SJCRH30 (cell line): ENCODE data around the gene KNDC1. TPM values are rescaled to one million over a fixed set of nuclear protein-coding genes. Genes with fewer than 3 reads are reported as not detected.
"Not testable (repeated sequence)": the region's sequence is repeated elsewhere in the genome, so short reads cannot be mapped to it uniquely, and the experiment has no call there.

Source experiments
- DNase-seq, 2 experiments: peaks; one replicate each; pipeline ENCODE4 v3.0.0-alpha.2; 2015 to 2020
- H3K27ac ChIP-seq: fragments of 250-450 bp; sonication (Bioruptor Pico); 2 replicates; pipeline ENCODE4 v1.5.1; 2020; ENCODE audit warnings: mild to moderate bottlenecking, moderate library complexity
- H3K27me3 ChIP-seq: fragments of 250-450 bp; sonication (Bioruptor Pico); 2 replicates; pipeline ENCODE4 v1.5.1; 2020; ENCODE audit warnings: mild to moderate bottlenecking, moderate library complexity
- H3K36me3 ChIP-seq: fragments of 250-450 bp; sonication (Bioruptor Pico); 2 replicates; pipeline ENCODE4 v1.5.1; 2020; ENCODE audit warnings: mild to moderate bottlenecking, moderate library complexity
- H3K4me1 ChIP-seq: fragments of 250-450 bp; sonication (Bioruptor Pico); 2 replicates; pipeline ENCODE4 v1.5.1; 2020; ENCODE audit warnings: mild to moderate bottlenecking, moderate library complexity
- H3K4me3 ChIP-seq: fragments of 250-450 bp; sonication (Bioruptor Pico); 2 replicates; pipeline ENCODE4 v1.5.1; 2020; ENCODE audit warnings: mild to moderate bottlenecking, moderate library complexity
- H3K9me3 ChIP-seq: fragments of 250-450 bp; sonication (Bioruptor Pico); replicated peaks from 2 replicates; pipeline ENCODE4 v1.5.1; 2020; ENCODE audit warnings: mild to moderate bottlenecking, moderate library complexity
- total RNA-seq: library from RNA; depleted of rRNA; stranded (reverse); fragments of >200 nt; shearing (Covaris generic); gene quantifications from 2 replicates; pipeline ENCODE4 v1.2.3, GENCODE V29; 2014

The KNDC1 gene
- total RNA-seq, 1 experiment from 2014 or later: 1.1 TPM

DNA sequence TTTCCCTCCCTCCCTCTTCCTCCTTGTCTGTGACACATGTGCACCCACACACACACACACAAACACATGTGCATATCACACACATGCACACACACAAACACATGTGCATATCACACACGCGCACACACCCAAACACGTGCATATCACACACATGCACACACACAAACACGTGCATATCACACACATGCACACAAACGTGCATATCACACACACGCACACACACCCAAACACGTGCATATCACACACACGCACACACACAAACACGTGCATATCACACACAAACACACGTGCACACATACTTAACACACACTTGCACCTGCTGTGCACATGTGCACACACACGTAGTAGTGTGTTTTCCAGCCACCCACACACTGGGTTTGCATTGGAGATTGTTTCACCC lies 29.4 kb upstream of the KNDC1 start:
- no peaks in the 10 kb centered on the region for H3K4me1 ChIP-seq
- H3K27ac ChIP-seq: no peak overlapping the region
- no peaks in the 10 kb centered on the region for H3K36me3 ChIP-seq
- H3K9me3 ChIP-seq: no peaks in the 10 kb centered on the region
- DNase-seq: no peak
- H3K27me3 ChIP-seq: no peaks in the 10 kb centered on the region
- no peak overlapping the region for H3K4me3 ChIP-seq

DNA sequence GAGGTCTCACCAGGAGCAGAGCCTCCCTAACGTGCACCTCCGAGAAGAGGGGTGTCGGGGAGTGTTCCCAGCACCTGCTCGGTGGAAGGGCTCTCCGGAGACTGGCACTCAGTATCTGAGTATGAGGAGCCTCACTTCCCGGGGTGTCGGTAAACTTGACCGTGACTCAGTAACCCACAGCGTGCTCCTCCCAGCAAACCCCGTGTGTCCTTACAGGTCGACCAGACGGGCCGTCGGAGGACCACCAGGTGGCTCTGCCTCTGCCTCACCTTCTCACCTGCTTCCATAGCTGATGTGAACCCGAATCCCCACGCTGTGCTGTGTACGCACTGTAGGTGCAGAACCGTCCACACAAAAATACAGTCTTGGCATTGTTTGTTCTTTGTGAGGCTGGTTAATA lies 29.0 kb upstream of the KNDC1 start:
- H3K4me3 ChIP-seq: no peak overlapping the region

DNA sequence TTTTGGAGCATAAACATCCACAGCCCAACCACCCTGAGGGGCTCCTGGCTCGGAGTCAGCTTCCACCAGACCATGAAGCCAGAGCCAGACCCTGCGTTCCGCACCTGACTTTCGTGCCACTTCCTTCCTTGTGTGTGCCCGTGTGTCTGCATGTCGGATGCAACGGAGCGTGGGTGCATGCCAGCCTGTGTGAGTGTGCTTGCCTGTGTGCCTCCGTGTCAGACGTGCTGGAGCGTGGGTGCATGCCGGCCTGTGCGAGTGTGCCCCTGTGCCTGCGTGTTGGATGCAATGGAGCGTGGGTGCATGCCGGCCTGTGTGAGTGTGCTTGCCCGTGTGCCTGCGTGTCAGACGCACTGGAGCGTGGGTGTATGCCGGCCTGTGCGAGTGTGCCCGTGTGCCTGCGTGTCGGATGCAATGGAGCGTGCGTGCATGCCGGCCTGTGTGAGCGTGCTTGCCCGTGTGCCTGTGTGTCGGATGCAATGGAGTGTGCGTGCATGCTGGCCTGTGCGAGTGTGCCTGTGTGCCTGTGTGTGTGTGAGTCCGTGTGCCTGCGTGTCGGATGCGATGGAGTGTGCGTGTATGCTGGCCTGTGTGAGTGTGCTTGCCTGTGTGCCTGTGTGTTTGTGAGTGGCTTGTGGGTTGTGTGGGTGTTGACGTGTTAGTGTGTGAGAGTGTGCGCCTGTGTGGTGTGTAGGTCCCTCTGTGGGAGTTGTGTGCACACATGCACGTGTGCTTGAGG lies 28.1 kb upstream of the KNDC1 start:
- no peaks in the 10 kb centered on the region for H3K27me3 ChIP-seq
- H3K36me3 ChIP-seq: no peaks in the 10 kb centered on the region
- DNase-seq: no peak
- H3K27ac ChIP-seq: no peak overlapping the region
- H3K9me3 ChIP-seq: no peaks in the 10 kb centered on the region
- H3K4me3 ChIP-seq: no peak overlapping the region
- no peaks in the 10 kb centered on the region for H3K4me1 ChIP-seq

More for the DNA sequence above, 29.0 kb upstream of the KNDC1 start:
- no peaks in the 10 kb centered on the region for H3K9me3 ChIP-seq
- no peak overlapping the region for H3K27ac ChIP-seq
- H3K4me1 ChIP-seq: no peaks in the 10 kb centered on the region
- DNase-seq: no peak
- H3K36me3 ChIP-seq: no peaks in the 10 kb centered on the region
- H3K27me3 ChIP-seq: no peaks in the 10 kb centered on the region

DNA sequence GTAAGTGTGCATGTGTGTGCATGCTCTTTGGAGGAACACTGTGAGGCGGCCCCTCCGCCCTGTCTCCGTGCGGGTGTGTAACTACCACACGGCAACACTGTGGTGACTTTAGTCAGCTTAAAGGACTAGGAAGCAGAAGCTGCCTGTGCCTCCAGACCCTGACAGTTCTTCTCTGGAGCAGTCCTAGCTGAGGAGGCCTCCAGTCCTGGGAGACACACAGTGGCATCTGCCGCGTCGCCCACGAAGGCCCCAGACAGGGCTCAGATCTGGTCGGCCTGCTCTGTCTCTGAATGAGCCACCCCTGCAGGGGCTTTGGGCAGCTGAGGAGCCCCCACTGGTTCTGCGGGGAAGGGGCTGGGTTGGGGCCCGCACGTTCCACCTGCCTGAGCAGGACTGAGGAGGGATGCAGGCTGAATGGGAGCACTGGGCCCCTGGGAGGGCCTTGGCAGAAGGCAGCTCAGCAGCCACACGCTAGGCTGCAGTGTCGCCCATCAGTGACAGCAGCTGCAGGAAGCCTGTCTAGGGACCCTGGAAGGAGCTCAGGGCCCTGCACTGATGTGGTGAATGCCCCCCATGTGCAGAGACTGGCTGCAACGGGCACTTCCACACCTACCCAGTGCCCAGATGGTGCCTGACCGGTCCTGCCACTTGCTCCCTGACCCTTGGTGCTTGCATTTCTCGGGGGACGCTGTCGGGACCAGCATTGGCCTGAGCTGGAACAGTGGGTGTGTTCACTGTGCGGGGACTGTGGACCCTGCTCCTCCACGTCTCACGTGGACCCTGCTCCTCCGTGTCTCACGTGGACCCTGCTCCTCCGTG lies 27.3 kb upstream of the KNDC1 start:
- no peaks in the 10 kb centered on the region for H3K36me3 ChIP-seq

DNA sequence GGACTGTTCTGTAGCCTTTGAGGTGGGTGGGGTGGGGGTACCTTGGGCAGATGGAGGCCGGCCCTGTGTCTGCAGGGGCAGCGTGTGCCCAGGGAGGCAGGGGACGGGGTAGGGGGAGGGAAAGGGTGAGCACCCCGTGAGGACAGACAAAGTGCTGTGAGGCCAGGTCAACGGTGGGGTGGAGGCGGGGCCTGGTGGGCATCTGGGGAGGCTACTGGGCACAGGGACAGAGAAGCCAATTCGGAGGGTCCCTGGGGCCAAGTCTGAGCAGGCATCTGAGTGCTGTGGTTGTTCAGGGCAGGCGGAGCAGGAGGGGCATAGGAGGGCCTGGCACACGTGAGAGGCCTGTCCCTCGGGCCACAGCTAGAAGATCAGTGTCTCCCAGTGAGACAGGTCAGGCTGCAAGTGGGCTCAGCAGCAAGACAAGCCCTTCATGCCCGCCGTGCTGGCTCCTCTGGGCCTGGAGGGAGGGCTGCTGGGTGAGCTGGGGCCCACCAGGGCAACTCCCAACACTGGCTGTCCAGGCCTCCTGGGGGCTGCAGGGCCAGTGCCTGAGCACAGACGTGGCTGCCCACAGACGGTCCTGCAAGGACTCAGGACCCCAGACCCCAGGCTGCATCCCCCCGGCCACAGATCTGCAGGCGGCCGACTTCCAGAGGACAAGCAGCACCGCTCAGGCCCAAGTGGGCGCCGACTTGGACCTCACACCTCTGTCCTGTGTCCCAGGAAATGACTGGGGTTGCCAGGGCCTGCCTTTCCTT lies 26.4 kb upstream of the KNDC1 start:
- Histone ChIP-seq H3K36me3 (no peaks in the 10 kb centered on the region), H3K4me1 (no peaks in the 10 kb centered on the region), H3K4me3 (no peak overlapping the region), H3K9me3 (no peaks in the 10 kb centered on the region), H3K27ac (no peak overlapping the region), H3K27me3 (no peaks in the 10 kb centered on the region)
- DNase-seq: no peak

More for the DNA sequence above, 27.3 kb upstream of the KNDC1 start:
- Histone ChIP-seq H3K9me3 (no peaks in the 10 kb centered on the region), H3K4me3 (no peak overlapping the region), H3K27me3 (no peaks in the 10 kb centered on the region), H3K27ac (no peak overlapping the region), H3K4me1 (no peaks in the 10 kb centered on the region)
- DNase-seq: no peak

DNA sequence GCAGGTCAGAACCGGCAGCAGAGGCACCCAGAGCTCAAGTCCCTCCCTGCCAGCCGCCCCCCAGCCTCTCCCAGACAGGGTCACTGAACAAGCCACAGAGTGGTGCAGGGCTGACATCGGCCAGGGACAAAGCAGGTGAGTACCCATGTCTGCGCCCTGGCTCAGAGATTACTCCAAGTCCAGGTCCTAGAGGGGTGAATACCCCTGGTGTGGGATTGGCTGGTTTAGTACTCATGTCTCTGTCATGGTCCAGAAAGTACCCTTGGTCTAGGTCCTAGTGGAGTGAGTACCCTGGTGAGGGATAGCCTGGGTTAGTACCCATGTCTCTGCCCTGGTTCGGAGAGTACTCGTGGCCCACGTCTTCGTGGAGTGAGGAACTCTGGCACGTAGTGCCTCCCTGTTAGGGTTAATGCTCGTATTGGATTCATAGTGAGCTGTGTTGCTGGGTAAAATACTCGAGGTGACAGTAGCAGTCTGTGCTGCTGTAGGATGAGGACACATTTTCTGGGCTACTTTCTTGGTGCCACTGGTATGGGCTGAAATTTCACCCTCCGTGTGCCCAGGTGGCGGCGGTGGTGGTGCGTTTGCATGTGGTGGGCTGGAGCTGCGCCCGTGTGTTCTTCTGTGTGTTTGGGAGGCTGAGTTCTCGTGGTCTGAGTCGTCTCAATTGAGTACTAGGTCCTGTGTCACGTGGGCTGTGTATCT lies 25.5 kb upstream of the KNDC1 start:
- DNase-seq: no peak
- Histone ChIP-seq H3K27ac (no peak overlapping the region), H3K4me3 (no peak overlapping the region), H3K4me1 (no peaks in the 10 kb centered on the region), H3K36me3 (no peaks in the 10 kb centered on the region), H3K9me3 (no peaks in the 10 kb centered on the region), H3K27me3 (no peaks in the 10 kb centered on the region)

DNA sequence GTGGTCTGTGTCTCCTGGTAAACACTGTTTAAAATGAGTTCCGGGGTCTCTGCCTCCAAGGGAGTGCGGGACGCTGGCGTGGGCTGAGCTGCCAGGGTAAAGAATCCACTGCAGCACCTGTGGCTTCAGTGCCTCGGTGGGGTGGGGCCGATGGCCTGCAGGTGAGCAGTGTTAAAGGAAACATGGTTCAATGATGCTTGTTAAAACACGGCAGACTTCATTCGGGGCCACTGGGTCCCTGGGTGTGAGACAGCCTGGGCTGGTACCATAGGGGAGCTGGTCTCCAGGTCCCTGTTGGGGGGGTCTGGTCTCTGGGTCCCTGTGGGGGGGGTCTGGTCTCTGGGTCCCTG lies 24.9 kb upstream of the KNDC1 start:
- H3K36me3 ChIP-seq: no peaks in the 10 kb centered on the region

DNA sequence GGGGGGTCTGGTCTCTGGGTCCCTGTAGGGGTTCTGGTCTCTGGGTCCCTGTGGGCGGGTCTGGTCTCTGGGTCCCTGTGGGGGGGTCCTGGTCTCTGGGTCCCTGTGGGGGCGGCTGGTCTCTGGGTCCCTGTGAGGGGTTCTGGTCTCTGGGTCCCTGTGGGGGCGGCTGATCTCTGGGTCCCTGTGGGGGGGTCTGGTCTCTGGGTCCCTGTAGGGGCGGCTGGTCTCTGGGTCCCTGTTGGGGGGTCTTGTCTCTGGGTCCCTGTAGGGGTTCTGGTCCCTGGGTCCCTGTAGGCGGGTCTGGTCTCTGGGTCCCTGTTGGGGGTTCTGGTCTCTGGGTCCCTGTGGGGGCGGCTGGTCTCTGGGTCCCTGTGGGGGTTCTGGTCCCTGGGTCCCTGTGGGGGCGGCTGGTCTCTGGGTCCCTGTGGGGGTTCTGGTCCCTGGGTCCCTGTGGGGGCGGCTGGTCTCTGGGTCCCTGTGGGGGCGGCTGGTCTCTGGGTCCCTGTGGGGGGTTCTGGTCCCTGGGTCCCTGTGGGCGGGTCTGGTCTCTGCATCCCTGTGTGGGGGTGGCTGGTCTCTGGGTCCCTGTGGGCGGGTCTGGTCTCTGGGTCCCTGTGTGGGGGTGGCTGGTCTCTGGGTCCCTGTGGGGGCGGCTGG lies 22.4 kb upstream of the KNDC1 start:
- not testable (repeated sequence) for H3K36me3 ChIP-seq, H3K4me3 ChIP-seq, H3K4me1 ChIP-seq, DNase-seq, H3K9me3 ChIP-seq, H3K27ac ChIP-seq, H3K27me3 ChIP-seq

More for the DNA sequence above, 24.9 kb upstream of the KNDC1 start:
- DNase-seq: no peak
- Histone ChIP-seq H3K4me3 (no peak overlapping the region), H3K9me3 (no peaks in the 10 kb centered on the region), H3K27ac (no peak overlapping the region), H3K27me3 (no peaks in the 10 kb centered on the region), H3K4me1 (no peaks in the 10 kb centered on the region)

DNA sequence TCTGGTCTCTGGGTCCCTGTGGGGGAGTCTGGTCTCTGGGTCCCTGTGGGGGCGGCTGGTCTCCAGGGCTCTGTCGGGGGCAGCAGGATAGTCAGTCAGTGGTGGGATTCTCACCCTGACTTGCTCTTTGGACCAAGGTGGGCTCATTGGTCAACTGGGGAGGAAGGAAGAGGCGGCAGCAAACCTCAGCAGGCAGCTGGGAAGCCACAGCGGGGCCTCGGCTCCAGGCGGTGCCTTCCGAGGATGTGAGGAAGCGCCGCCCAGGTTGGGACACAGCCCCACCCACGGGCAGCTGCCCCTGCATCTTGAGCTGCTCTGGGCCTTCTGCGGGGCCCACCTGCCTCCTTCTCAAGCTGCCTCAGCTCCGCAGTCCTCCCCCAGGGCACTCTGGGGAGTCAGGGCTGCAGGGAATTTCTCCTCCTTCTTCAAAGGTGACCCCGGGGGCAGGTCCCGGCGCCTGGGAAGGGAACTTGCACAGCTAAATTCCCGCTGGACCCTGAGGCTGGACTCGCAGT lies 20.4 kb upstream of the KNDC1 start:
- H3K27me3 ChIP-seq: no peaks in the 10 kb centered on the region
- H3K36me3 ChIP-seq: no peaks in the 10 kb centered on the region
- H3K9me3 ChIP-seq: no peaks in the 10 kb centered on the region
- DNase-seq: peak; percentile 11 to 30
- H3K27ac ChIP-seq: no peak overlapping the region
- H3K4me3 ChIP-seq: no peak overlapping the region
- H3K4me1 ChIP-seq: peaks cover 2% of the 10 kb centered on the region; the same call in 1 of the 2 replicates

DNA sequence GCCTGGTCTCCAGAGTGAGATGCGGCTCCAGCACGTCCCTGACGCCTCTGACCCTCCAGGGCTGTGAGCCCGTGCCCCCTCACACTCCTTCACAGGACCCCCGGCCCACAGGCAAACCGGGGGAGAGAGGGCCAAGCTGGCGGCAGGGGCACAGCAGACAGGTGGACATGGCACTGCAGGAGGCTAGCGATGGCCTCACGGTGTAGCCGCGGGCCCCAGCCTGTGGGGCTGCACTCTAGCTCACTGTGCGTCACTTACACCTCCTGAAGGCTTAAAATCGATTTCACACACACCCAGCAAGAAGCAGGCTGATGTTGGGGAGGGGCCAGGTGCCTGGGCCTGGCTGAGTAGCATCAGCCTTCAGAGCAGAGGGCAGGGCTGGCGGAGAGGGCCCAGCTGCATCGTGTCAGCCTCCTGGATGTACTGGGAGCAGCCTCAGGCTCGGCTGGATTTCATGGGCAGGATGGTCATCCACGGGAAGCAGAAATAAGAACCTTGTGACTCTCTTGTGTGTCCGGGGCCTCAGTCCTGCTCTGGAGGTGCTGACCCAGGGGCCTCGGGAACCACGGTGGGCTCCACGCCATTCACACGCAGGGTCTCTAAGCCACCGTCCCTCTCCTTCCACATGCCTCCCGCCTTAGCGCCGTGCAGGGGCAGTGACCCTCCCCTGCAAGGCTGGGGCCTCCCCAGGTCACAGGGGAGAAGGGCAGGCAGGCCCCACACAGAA lies 19.4 kb upstream of the KNDC1 start:
- Histone ChIP-seq H3K27me3 (no peaks in the 10 kb centered on the region), H3K4me3 (no peak overlapping the region), H3K36me3 (no peaks in the 10 kb centered on the region), H3K9me3 (no peaks in the 10 kb centered on the region), H3K27ac (no peak overlapping the region), H3K4me1 (peaks cover 2% of the 10 kb centered on the region; the same call in 1 of the 2 replicates)
- peak; percentile 24 to 26 for DNase-seq

DNA sequence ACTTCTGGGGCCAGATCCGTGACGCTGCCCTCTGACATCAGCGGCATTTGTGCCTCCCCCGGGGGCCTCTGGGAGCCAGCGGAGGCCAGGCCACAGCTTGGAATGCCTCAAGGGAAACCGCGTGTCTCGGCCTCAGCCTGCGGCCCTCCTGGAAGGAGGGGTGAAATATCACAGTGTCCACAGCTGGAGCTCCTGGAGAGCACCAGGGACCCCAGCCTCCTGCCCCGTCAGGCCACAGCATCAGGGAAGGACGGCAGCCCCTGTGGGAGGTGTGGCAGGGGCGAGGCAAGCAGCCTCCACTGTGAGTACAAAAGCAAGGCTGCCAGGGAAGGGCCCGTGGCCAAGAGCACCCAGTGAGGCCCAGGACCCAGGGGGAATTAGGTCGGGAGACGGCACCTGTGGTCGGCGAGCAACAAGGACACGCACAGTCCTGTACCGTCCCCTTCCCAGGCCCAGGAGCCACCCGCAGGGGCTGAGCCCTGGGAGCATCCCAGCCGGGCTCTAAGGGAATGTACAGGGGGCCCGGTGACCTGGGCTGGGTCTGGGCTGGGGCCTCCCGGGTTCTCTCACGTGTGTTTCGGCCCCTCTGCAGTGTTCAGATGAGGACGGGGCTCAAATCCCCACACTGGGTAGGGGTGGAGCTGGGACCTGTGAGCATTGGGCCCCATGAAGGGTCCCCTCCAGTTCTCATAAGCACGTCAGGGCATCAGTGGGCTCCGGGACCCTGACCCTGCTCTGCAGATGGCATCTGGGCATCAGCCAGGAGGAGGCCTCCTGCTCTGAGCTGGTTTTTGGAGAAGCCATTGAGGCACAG lies 18.7 kb upstream of the KNDC1 start:
- no peaks in the 10 kb centered on the region for H3K27me3 ChIP-seq
- no peak overlapping the region for H3K4me3 ChIP-seq
- no peaks in the 10 kb centered on the region for H3K9me3 ChIP-seq
- no peak for DNase-seq
- H3K27ac ChIP-seq: no peak overlapping the region
- no peaks in the 10 kb centered on the region for H3K36me3 ChIP-seq
- H3K4me1 ChIP-seq: peaks cover 2% of the 10 kb centered on the region; the same call in 1 of the 2 replicates

DNA sequence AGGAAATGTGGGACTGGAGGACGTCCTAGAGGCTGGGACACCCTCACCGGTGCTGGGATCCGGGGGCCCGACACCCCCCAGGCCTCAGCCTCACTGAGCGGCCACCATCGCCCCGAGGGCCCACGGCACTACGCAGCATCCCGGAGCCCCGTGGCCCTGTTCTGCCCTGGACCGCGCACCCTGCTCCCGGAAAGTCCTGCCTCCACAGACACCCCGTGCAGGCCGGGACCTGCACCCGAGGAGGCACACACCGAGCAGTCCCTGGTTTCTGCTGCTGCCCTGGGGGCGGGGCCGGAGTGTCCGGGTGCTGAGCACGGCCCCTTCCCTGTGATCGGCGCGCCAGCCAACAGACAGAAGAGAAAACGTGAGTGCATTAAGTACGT lies 18.1 kb upstream of the KNDC1 start:
- Histone ChIP-seq H3K27ac (no peak overlapping the region), H3K4me3 (no peak overlapping the region), H3K4me1 (peaks cover 2% of the 10 kb centered on the region; the same call in 1 of the 2 replicates), H3K27me3 (no peaks in the 10 kb centered on the region), H3K36me3 (no peaks in the 10 kb centered on the region), H3K9me3 (no peaks in the 10 kb centered on the region)
- DNase-seq: no peak
